HG03457 (cell line): Measurements from ENCODE around the gene INCENP.
"Not testable (repeated sequence)": the region's sequence is repeated elsewhere in the genome, so short reads cannot be mapped to it uniquely, and the experiment has no call there.

Source experiments
- ATAC-seq: cut with Tn5 transposase; IDR thresholded peaks from one replicate; pipeline ENCODE4 v1.9.1; 2021; ENCODE audit warnings: moderate number of reproducible peaks; ENCODE audit not compliant: unreplicated experiment

The INCENP gene

GRCh38 chr11:62123669-62124185, at the start of gene INCENP:
Gene INCENP (plus strand): TSS chr11:62124011. CDS start chr11:62128162, 4,151 bp downstream.
- ATAC-seq, result peak; percentile 81

GRCh38 chr11:62075438-62075837, 48.4 kb upstream of the INCENP start:
- no peak for ATAC-seq

GRCh38 chr11:62077132-62077531, 46.7 kb upstream of the INCENP start:
- no peak for ATAC-seq

- no peak for ATAC-seq
These were observed 42.2 kb upstream of the INCENP start for GRCh38 chr11:62081378-62082291.

- no peak for ATAC-seq
These were observed 41.5 kb upstream of the INCENP start for GRCh38 chr11:62082292-62082657.

- not testable (repeated sequence) for ATAC-seq
These were observed 39.0 kb upstream of the INCENP start for GRCh38 chr11:62084801-62085200.

GRCh38 chr11:62087694-62088093, 36.1 kb upstream of the INCENP start:
- no peak for ATAC-seq

- ATAC-seq, result no peak
These were observed 35.4 kb upstream of the INCENP start for GRCh38 chr11:62088331-62088933.

- ATAC-seq, result no peak
These were observed 20.7 kb upstream of the INCENP start for GRCh38 chr11:62103141-62103540.

GRCh38 chr11:62103986-62104385, 19.8 kb upstream of the INCENP start:
- no peak for ATAC-seq

- ATAC-seq, result no peak
These were observed 18.8 kb upstream of the INCENP start for GRCh38 chr11:62104816-62105653.

GRCh38 chr11:62105667-62106191, 18.1 kb upstream of the INCENP start:
- ATAC-seq, result no peak

- no peak for ATAC-seq
These were observed 15.6 kb upstream of the INCENP start for GRCh38 chr11:62108017-62108750.

- ATAC-seq, result no peak
These were observed 14.8 kb upstream of the INCENP start for GRCh38 chr11:62108971-62109404.

- no peak for ATAC-seq
These were observed 8.6 kb upstream of the INCENP start for GRCh38 chr11:62115085-62115694.

- no peak for ATAC-seq
These were observed 7.4 kb upstream of the INCENP start for GRCh38 chr11:62116451-62116850.

GRCh38 chr11:62119569-62119968, 4.2 kb upstream of the INCENP start:
- ATAC-seq, result no peak

GRCh38 chr11:62120001-62120400, 3.8 kb upstream of the INCENP start:
- no peak for ATAC-seq

- no peak for ATAC-seq
These were observed 3.4 kb upstream of the INCENP start for GRCh38 chr11:62120431-62120830.

- ATAC-seq, result no peak
These were observed 1.7 kb upstream of the INCENP start for GRCh38 chr11:62122076-62122475.
